Upper lobe of left lung (tissue), 4 donors: ENCODE results near the gene AGMO.

Experiments used
- POLR2A ChIP-seq, 4 donors: fragments of 450-650 bp; IDR thresholded peaks; one replicate each; pipeline ENCODE4 v1.5.1; 2016 to 2017; ENCODE audit warnings: antibody characterized with exemption in 4 of 4, mild to moderate bottlenecking in 2 of 4
- POLR2AphosphoS5 ChIP-seq, 2 donors: sonication (generic); formaldehyde crosslinking; IDR thresholded peaks; one replicate each; pipeline ENCODE4 v1.5.1; 2017; ENCODE audit warnings: antibody characterized with exemption in 2 of 2
- TF ChIP-seq, protein P1 (sequence below), 6 experiments: fragments of 450-650 bp in 4 of 6; fragments of 200-600 bp in 2 of 6; sonication (generic) in 2 of 6; IDR thresholded peaks; one replicate each; pipeline ENCODE4 v1.5.1; 2016 to 2019; ENCODE audit warnings: antibody characterized with exemption in 6 of 6

GRCh38 chr7:15494711-15495110 is 67.1 kb downstream of the AGMO start:
- TF ChIP-seq, protein P1, sequence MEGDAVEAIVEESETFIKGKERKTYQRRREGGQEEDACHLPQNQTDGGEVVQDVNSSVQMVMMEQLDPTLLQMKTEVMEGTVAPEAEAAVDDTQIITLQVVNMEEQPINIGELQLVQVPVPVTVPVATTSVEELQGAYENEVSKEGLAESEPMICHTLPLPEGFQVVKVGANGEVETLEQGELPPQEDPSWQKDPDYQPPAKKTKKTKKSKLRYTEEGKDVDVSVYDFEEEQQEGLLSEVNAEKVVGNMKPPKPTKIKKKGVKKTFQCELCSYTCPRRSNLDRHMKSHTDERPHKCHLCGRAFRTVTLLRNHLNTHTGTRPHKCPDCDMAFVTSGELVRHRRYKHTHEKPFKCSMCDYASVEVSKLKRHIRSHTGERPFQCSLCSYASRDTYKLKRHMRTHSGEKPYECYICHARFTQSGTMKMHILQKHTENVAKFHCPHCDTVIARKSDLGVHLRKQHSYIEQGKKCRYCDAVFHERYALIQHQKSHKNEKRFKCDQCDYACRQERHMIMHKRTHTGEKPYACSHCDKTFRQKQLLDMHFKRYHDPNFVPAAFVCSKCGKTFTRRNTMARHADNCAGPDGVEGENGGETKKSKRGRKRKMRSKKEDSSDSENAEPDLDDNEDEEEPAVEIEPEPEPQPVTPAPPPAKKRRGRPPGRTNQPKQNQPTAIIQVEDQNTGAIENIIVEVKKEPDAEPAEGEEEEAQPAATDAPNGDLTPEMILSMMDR (IDR thresholded peaks at IDR 0.05): no peak
- TF ChIP-seq POLR2A (IDR thresholded peaks at IDR 0.05) (no peak), POLR2AphosphoS5 (IDR thresholded peaks at IDR 0.05) (no peak)
